PFSK-1 (cell line): ENCODE results near the gene DPPA2.

Experiments
- FOXP2 ChIP-seq: optimal IDR thresholded peaks from 2 replicates; pipeline ENCODE3; 2011; ENCODE audit warnings: borderline replicate concordance, control low read depth, inconsistent platforms; ENCODE audit not compliant: insufficient read depth; ENCODE audit errors: extremely low read length, extremely low read depth
- POLR2AphosphoS5 ChIP-seq: IDR thresholded peaks from 2 replicates; pipeline ENCODE4 v1.6.1; 2012; ENCODE audit warnings: low read depth, mild to moderate bottlenecking, control low read depth, low read length, moderate library complexity
- REST ChIP-seq, 2 experiments: IDR thresholded peaks; 2 replicates each; pipeline versions ENCODE4 v1.6.1 to v1.8.0; 2011 to 2012; ENCODE audit warnings: low read depth in 2 of 2, low read length in 2 of 2, control low read depth in 1 of 2, inconsistent platforms in 1 of 2, mild to moderate bottlenecking in 1 of 2, moderate library complexity in 1 of 2; ENCODE audit not compliant: insufficient read depth in 1 of 2
- SIN3A ChIP-seq: IDR thresholded peaks from 2 replicates; pipeline ENCODE4 v1.6.1; 2012; ENCODE audit warnings: mild to moderate bottlenecking, low read length, moderate library complexity, borderline replicate concordance; ENCODE audit not compliant: insufficient read depth
- TAF1 ChIP-seq: IDR thresholded peaks from 2 replicates; pipeline ENCODE4 v1.6.1; 2012; ENCODE audit warnings: low read length, control low read depth, borderline replicate concordance; ENCODE audit not compliant: insufficient read depth

- TF ChIP-seq POLR2AphosphoS5 (no peak), TAF1 (no peak), SIN3A (no peak), FOXP2 (no peak), REST (IDR thresholded peaks at IDR 0.05; ENCODE audit: insufficient read depth in 1 of 2, low read depth in 2 of 2, low read length in 2 of 2) (no peak)
Measured at GRCh38 chr3:109330405-109330804, 14.1 kb upstream of the DPPA2 start.
